ENCODE results near the gene ABHD17A. TPM values are rescaled to one million over a fixed set of nuclear protein-coding genes. Genes with fewer than 3 reads are reported as not detected.

The ABHD17A gene
- total RNA-seq, 1 donor from 2014 or later, result 48.4 TPM

DNA sequence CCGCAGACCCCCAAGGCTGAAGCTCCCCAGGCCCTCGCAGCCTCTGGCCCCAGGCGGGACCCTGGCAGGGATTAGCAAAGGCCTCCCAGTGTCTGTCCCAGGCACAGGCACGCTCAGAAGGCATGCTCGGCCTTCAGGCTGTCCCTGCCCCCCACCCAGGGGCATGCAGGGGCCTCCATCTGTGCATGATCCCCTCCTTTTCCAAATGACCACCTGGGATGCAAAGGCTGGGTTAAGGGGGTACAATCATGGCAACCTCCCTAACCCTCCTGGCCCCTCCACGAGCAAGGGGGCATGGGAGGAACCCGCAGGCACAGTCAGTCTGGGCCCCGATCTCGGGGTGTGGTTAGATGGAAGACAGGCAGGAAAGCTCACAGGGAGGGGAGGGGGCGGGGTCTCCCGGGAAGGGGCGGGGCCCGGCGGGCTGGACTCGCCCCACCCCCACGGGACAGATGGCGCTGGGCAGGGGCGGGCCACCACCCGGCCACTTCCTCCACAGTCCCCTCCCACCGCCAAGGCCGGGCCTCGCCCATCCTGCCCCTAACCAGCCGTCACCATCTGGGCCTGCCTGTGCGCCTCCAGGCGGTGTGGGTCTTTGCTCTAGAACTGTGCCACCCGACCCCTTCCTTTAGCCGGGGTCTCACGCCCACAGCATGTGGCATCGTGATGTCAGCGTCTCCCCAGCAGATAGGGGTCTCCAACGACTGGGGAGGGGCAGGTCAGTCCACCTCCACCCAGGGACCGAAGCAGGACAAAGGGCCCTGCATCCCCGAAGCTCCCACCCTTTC lies 30.1 kb downstream of the ABHD17A start:
- peak; percentile 71 for DNase-seq (ENCODE audit: low read depth)

DNA sequence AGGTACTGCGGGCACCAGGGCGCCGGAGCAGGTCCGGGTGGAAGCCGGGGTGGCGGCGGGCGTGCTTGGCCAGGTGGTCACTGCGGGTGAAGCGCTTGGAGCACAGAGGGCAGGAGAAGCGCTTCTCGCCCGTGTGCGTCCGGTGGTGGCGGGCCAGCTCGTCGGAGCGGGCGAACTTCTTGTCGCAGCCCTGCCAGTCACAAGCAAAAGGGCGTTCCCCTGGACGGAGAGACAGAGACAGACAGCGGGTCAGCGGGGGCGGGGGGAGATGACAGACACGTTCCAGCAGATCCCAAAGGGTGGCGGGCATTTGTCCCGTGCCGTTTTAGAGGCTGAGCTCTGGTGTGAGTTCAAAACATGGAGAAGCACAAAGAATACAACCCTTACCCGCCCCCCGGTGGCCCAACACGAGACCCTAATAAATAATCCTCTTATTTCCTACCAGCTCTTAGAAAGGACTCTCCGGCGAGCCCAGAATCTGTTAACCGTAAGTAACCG lies 30.7 kb downstream of the ABHD17A start:
- FAIRE-seq (no peak), DNase-seq (ENCODE audit: low read depth) (no peak)
- no peak overlapping the region for H3K4me3 ChIP-seq (ENCODE audit: low read depth, low read length)
- H3K27me3 ChIP-seq (ENCODE audit: control insufficient read depth, insufficient read depth, low read length), result no peaks in the 10 kb centered on the region
- H3K36me3 ChIP-seq (ENCODE audit: control insufficient read depth, insufficient read depth, low read length), result peaks cover 2% of the 10 kb centered on the region
- TF ChIP-seq, protein P1, sequence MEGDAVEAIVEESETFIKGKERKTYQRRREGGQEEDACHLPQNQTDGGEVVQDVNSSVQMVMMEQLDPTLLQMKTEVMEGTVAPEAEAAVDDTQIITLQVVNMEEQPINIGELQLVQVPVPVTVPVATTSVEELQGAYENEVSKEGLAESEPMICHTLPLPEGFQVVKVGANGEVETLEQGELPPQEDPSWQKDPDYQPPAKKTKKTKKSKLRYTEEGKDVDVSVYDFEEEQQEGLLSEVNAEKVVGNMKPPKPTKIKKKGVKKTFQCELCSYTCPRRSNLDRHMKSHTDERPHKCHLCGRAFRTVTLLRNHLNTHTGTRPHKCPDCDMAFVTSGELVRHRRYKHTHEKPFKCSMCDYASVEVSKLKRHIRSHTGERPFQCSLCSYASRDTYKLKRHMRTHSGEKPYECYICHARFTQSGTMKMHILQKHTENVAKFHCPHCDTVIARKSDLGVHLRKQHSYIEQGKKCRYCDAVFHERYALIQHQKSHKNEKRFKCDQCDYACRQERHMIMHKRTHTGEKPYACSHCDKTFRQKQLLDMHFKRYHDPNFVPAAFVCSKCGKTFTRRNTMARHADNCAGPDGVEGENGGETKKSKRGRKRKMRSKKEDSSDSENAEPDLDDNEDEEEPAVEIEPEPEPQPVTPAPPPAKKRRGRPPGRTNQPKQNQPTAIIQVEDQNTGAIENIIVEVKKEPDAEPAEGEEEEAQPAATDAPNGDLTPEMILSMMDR (IDR thresholded peaks at IDR 0.05; ENCODE audit: insufficient read depth, low read length, severe bottlenecking), result no peak

More for the DNA sequence above, 30.1 kb downstream of the ABHD17A start:
- TF ChIP-seq, protein P1 (IDR thresholded peaks at IDR 0.05; ENCODE audit: insufficient read depth, low read length, severe bottlenecking), result no peak
- peak overlapping the region; percentile 14 for H3K4me3 ChIP-seq (ENCODE audit: low read depth, low read length)
- FAIRE-seq, result no peak
- peaks cover 2% of the 10 kb centered on the region for H3K36me3 ChIP-seq (ENCODE audit: control insufficient read depth, insufficient read depth, low read length)
- H3K27me3 ChIP-seq (ENCODE audit: control insufficient read depth, insufficient read depth, low read length), result no peaks in the 10 kb centered on the region

DNA sequence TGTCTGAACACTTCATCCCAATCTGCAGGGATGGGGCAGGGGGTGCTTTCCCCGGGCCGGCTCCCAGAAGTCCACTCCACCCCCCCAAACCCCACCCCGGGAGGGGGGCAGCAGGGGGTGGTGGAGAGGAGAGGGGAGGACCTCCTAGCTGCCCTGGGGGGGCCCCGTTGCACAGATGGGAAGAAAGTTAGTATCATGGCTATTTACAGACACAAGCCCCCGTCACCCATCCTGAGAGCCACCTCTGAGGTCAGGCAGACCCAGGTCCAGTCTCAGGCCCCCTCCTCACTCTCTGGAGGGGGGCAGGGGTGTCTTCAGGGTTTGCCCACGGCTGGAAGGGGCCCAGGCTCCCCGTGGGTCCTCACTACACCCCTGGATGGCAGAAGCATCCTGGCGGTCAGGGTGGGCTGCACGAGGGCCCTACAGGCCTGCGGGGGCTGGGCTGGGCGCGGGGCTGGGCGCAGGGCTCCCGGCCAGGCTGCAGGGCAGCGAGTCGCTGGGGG lies 31.2 kb downstream of the ABHD17A start:
- H3K4me3 ChIP-seq (ENCODE audit: low read depth, low read length), result no peak overlapping the region
- H3K36me3 ChIP-seq (ENCODE audit: control insufficient read depth, insufficient read depth, low read length), result peaks cover 2% of the 10 kb centered on the region
- H3K27me3 ChIP-seq (ENCODE audit: control insufficient read depth, insufficient read depth, low read length), result no peaks in the 10 kb centered on the region
- FAIRE-seq (no peak), DNase-seq (ENCODE audit: low read depth) (no peak)
- TF ChIP-seq, protein P1 (IDR thresholded peaks at IDR 0.05; ENCODE audit: insufficient read depth, low read length, severe bottlenecking), result no peak

DNA sequence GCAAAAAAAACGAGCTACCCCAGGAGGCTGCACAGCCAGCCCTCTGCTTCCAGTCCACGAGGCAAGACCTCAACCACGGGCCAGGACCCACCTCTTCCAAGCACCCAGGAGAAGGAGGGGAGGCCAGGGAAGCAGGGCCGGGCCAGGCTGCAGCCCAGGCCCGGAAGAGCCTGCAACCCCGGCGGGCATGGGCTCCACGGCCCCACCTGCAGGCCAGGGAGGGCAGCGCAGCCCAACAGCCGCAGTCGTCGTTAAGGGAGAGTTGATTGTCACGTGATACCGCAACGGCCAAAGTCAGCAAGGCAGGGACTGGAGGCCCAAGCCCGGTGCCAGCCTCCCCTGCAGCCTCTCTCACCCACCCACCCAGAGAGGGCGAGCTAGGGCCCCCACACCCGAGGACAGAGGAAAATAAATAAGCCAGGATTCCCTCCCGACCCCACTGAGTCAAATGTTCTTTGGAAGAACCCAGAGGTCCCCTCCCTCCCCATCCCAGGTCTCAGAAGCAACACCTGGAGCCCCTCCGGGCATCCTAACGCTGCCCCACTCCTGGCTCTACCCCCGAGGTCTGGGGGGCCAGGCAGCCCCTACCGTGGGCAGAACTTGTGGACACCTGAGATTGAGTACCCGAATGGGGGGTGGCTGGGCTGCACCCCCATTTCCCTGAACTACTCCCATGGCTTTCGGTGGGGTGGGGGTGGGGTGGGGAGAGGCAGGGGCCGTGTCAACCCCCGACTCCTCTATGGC lies 31.8 kb downstream of the ABHD17A start:
- no peak overlapping the region for H3K4me3 ChIP-seq (ENCODE audit: low read depth, low read length)
- no peak for FAIRE-seq

DNA sequence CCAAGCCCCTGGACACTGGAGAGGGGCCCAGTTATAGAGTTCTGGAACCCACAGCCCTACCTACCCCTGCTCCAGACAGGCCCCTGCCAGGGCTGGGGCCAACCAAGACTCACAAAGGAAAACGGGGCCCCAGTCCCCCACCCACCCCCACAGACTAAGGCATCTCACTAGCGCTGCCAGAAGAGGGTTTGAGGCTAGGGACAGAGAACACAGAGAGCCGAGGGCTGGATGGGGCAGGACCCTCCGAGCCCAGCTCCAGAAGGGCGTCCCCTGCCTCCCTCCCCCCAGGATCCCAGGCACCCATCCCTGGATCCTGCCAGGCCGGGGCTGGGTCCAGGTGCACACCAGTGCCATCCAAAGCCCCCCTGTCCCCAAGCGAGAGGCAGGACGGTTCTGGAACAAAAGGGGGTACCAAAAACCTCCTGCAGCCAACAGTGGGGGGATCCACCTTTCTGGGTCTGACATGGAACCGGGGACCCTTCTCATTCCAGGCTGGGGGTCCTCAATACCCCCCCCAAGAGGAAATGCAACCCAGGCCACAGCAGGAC lies 32.6 kb downstream of the ABHD17A start:
- TF ChIP-seq, protein P1 (IDR thresholded peaks at IDR 0.05; ENCODE audit: insufficient read depth, low read length, severe bottlenecking), result no peak
- Histone ChIP-seq H3K36me3 (ENCODE audit: control insufficient read depth, insufficient read depth, low read length) (peaks cover 2% of the 10 kb centered on the region), H3K27me3 (ENCODE audit: control insufficient read depth, insufficient read depth, low read length) (no peaks in the 10 kb centered on the region), H3K4me3 (ENCODE audit: low read depth, low read length) (no peak overlapping the region)
- DNase-seq (ENCODE audit: low read depth), result no peak
- no peak for FAIRE-seq

More for the DNA sequence above, 31.8 kb downstream of the ABHD17A start:
- Histone ChIP-seq H3K36me3 (ENCODE audit: control insufficient read depth, insufficient read depth, low read length) (peaks cover 2% of the 10 kb centered on the region), H3K27me3 (ENCODE audit: control insufficient read depth, insufficient read depth, low read length) (no peaks in the 10 kb centered on the region)
- TF ChIP-seq, protein P1 (IDR thresholded peaks at IDR 0.05; ENCODE audit: insufficient read depth, low read length, severe bottlenecking), result peak; percentile 96
- peak; percentile 64 for DNase-seq (ENCODE audit: low read depth)
